Amniotic stem cell (primary cell): ENCODE measurements around the gene DRD5.
"Not testable (repeated sequence)": the region's sequence is repeated elsewhere in the genome, so short reads cannot be mapped to it uniquely, and the experiment has no call there.

Experiments
- DNase-seq: peaks from one replicate; lab custom pipeline; 2025; lab: John Stamatoyannopoulos, UW

Gene DRD5

GRCh38 chr4:9781343-9782135 lies at the start of gene DRD5:
DRD5 (plus strand) TSS chr4:9781634; CDS start chr4:9782030, 396 bp downstream.
- DNase-seq: no peak

GRCh38 chr4:9732256-9732655 lies 49.2 kb upstream of the DRD5 start:
- DNase-seq: not testable (repeated sequence)

DNA sequence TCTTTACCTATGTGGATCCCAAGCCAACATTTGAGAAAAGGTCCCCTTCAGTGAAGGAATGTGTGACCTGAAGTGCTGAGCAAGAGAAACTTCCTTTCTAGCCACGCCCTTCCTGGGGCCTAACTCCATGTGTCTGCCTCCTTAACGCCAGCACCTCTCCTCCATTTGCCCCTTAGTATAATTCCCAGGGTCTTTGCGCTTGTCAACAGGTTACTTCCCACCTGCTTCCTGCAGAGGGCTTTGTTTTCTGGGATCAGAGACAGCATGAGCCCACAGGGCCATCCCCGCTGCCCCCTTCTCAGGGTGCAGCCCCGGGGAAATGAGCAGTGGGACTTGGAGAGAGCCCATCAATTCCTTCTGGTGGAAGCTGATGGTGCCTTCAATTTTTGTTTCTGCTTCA lies 45.9 kb upstream of the DRD5 start:
- no peak for DNase-seq

DNA sequence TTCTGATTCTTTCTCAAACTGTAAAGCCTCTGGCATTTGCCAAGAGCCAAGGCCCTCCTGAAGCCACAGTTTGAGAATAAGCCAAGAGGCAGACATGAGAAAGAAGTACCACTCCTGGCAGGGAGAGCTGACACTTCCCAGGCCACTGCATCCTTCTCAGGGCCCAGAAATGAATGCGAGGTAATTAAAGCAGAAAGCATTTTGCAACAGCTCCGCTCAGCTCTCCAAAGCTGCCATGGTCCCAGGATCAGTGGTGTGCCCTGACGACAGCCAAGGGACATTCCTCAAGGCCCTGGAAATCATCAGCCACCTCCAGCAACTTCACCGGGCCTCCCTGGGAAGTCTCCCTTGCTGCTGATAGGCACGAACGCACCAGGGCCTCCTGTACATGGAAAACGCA lies 44.2 kb upstream of the DRD5 start:
- not testable (repeated sequence) for DNase-seq

GRCh38 chr4:9743789-9744188 lies 37.6 kb upstream of the DRD5 start:
- DNase-seq: not testable (repeated sequence)

DNA sequence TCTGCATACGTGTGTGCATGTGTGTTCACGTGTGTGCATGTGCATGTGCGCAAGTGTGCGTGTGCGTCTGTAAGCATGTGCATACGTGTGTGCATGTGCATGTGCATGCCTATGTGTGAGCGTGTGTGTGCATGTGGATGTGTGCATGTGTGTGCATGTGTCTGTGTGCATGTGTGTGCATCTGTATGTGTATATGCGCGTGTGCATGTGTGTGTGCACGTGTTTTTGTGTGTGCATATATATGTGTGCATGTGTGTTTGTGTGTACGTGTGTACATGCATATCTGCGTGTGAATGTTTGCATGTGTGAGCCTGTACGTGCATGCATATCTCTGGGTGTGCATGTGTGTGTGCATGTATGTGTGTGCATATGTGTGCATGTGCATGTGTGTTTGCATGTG lies 35.7 kb upstream of the DRD5 start:
- DNase-seq: no peak

DNA sequence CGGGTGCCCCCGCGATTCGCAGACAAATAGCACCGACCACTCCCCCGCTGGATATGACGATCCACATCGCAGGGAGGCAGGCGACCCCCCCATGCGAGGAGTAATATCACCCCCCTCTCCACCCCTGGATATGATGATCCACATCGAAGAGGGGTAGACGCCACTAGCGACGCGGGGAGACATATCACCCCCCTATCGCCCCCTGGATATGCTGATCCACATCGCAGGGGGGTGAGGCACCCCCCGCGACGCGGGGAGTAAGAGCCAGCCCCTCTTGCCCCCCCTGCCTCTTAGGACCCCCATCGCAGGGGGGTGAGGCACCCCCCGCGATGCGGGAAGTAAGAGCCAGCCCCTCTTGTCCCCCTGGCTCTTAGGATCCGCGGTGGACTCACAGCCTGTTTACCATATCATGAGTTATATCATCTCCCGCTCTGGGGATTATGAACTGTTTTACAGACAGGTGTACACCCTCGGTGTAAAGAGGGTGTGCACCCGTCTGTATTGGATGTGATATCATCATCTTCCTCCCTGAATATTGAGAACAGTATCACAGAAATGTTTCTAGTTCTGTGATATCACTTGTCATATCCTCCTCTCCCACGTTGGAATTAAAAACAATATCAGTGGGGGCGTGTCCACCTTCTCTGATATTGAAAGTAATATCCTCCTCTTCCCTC lies 22.7 kb upstream of the DRD5 start:
- DNase-seq: no peak

DNA sequence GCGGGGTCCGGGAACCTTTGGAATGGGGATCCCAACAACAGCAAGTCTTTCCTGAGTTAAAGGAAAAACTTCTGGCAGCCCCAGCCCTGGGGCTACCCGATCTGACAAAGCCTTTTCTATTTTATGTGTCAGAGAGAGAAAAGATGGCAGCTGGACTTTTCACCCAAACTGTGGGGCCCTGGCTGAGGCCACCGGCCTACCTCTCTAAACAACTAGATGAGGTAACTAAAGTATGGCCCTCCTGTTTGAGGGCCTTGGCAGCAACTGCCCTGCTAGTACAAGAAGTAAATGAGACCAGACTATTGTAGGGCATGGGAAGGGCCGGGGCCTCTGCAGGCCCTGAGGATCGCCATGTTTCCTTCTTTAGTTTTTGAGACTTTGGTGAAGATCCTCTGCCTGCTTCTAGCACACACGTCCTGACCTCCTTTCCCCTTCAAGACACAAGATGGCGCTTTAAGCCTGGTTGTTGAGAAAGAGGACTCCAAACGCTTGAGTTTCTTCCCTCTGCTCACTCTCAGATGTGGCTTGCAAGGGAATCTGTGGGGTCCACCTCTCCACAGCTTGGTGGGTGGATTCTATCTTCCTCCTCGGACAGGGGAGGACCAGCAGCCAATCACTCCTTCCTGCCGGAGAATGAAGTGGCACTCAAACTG lies 18.5 kb upstream of the DRD5 start:
- no peak for DNase-seq

- no peak for DNase-seq
Observed at GRCh38 chr4:9764155-9764696, 17.2 kb upstream of the DRD5 start.

DNA sequence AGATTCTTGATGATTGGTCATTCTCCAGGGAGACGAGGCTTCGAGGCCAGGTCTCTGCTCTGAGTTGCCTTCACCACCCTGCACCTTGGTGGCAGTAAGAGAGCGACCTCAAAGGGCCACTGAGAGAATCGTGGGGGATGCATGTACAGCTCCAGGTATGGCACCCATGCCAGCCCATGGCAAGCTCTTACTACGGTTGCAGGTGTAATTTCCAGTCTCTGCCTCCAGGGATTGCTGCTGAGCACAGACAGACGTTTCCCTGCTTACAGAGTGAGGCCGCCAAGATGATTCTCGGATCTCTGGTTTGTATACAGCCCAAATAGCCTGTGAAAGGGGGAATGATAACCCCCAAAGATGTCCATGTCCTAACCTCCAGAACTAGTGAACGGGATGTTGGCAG lies 16.3 kb upstream of the DRD5 start:
- DNase-seq: no peak

- DNase-seq: no peak
Observed at GRCh38 chr4:9769321-9769720, 12.1 kb upstream of the DRD5 start.

GRCh38 chr4:9771034-9771433 lies 10.4 kb upstream of the DRD5 start:
- DNase-seq: no peak

DNA sequence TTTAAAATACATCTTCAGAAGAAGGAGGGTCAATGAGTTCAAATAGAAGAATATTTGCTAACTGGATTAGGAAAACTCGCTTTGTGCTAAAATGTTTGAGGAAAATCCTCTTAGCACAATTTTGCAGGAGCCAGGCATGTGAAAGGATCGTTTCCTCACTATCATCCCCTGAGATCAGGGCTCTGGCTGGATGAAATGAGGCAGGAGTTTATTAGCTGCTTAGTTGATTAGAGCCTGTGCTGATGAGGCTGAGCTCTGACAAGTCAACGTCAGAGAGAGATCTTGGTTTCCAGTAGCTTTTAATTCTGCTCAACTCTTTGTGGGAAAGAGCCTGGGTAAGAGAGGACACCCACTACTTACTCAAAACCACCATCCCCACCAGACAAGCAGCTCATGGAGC lies 8.0 kb upstream of the DRD5 start:
- no peak for DNase-seq

- DNase-seq: no peak
Observed at GRCh38 chr4:9782136-9782436, 652 bp downstream of the DRD5 start.

GRCh38 chr4:9785891-9786290 lies 4.5 kb downstream of the DRD5 start:
- DNase-seq: not testable (repeated sequence)

DNA sequence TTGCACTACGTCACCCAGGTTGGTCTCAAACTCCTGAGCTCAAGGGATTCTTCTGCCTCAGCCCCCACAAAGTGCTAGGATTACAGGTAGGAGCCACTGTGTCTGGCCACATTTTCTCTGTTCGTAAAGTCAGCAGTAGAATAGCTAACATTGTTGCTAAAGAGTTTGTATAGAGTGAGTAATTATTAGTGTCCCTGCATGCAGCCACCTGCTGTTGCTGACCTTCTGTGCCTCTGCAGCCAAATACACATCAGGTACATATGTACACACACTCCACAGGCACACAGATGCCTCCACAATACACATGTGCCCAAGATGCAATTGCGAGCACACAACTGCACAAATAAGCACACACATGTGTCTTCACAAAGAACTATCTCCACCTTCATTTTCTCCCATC lies 10.9 kb downstream of the DRD5 start:
- DNase-seq: no peak

- DNase-seq: not testable (repeated sequence)
Observed at GRCh38 chr4:9796641-9797040, 15.2 kb downstream of the DRD5 start.

GRCh38 chr4:9800848-9801247 lies 19.4 kb downstream of the DRD5 start:
- DNase-seq: no peak

DNA sequence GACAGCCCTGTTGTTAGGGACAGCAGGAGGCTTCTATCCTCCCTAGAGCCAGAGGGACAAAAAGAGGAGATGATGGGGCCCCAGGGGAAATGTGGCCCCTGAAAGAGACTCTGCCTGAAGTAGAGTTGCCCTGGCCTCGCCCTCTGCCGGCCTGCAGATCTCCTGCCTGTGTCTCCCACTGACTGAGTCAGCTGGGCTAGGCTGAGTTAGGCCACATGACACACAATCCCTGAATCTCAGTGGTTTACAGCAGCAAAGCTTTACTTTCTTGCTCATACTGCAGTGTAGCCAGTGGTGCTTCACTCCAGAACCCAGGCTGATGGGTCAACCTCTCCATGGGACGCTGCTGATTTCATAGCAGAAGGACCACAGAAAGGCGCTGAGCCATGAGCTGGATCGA lies 23.5 kb downstream of the DRD5 start:
- no peak for DNase-seq

DNA sequence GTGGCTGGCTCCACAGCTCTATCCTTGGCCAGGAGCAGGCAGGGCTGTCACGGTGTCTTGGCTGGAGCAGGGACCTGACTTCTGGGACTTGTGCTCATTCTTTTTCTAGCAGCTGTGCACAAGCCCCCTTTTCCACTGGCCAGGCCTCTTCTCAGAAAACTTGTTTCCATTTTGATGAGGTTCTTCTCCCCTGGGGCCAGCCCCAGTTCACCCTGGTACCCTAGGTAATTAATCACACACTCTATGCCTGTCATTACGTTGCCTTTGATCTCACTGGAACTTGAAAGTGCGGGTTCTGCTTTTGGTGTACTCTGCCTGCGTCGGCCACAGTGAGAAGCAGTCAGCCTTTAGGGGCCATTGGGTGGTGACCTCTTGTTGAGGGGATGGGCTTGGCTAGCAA lies 26.6 kb downstream of the DRD5 start:
- no peak for DNase-seq

GRCh38 chr4:9811806-9812205 lies 30.4 kb downstream of the DRD5 start:
- no peak for DNase-seq

DNA sequence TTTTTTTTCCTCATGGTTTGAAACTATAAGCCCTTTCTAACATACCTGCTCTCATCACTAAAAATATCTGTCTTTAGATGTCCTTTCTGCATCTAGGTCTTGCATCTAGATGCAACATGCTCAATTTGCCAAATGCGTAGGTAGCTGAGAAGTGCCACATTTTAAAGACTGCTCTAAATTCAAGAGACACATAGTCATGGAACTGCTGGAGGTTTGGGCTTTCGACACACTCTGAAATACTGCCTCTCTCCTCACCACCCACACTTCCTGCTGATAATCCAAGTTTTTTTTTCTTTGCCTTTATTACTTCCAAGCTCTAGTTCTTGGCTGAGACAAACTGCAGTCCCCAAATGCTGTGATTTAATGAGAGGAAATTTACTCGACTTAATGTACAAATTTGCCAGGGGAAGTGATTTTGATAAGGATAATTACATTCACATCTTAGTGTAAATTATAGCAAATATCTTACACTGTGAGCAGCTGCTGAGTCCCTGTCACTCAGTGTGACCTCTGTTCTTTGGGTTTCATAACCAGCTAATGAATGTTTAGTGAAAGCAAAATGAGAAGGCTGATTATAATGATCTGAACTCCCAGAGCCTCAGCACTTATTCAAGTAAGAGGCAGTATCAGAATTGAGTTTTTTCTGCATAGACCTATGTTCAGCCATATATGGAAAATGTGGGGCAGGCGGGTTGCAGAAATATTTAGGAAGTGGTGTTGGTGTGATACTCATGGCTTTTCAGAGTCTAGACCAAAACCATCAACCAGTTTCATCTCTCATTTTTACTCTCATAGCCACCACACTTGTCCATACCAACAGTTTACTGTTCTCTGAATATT lies 31.3 kb downstream of the DRD5 start:
- DNase-seq: no peak
